ENCODE measurements around the gene ANXA2R. TPM values are rescaled to one million over a fixed set of nuclear protein-coding genes. Genes with fewer than 3 reads are reported as not detected.

Gene ANXA2R
- total RNA-seq, 2 donors from 2014 or later, result 1.1 to 1.3 TPM

DNA sequence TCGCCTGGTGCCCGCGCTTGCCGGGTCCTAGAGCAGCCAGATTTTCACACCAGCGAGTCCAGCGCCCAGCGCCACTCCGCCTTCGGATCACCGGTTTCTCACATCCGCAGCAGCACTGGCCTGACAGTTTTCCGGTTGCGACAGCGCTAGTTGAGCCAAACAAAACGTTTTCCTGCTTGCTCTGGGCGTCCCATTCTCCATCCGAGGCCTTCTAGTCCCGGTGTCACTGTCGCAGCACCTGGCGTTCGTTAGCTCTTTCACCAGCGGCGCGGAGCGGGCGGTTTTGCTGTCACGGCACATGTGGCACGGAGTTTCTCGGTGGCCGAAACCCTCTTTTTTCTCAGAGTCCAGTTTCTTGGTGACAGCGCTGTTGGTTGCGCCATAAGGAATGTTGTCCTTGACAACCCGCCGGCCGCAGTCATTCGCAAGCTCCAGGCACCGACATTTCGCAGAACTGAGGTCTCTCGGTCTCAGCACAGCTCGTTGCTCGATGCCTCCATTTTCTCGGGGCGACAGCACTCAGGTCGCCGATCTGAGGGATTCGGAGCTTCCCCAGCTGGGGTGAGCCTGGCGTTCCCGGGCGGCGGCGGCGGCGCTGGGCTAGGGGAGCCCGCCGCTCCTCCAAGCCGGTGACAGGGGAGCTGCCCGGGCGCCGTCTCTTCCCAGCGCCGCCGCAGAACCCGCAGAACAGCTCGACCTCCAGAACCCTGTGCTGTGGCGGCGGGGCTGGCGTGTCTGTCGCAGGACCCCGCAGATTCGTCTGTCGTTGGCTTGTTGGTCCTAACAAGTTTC, 47.8 kb downstream of the ANXA2R start:
- H3K4me1 ChIP-seq, result no peaks in the 10 kb centered on the region
- peak overlapping the region; percentile 82 to 84 for H3K9ac ChIP-seq (ENCODE audit: low read depth in 2 of 2, low read length in 2 of 2)
- H3K36me3 ChIP-seq, result no peaks in the 10 kb centered on the region
- H3K27me3 ChIP-seq, result peaks cover 20% of the 10 kb centered on the region
- peak overlapping the region; percentile 83 for H3K27ac ChIP-seq
- TF ChIP-seq, protein P1, sequence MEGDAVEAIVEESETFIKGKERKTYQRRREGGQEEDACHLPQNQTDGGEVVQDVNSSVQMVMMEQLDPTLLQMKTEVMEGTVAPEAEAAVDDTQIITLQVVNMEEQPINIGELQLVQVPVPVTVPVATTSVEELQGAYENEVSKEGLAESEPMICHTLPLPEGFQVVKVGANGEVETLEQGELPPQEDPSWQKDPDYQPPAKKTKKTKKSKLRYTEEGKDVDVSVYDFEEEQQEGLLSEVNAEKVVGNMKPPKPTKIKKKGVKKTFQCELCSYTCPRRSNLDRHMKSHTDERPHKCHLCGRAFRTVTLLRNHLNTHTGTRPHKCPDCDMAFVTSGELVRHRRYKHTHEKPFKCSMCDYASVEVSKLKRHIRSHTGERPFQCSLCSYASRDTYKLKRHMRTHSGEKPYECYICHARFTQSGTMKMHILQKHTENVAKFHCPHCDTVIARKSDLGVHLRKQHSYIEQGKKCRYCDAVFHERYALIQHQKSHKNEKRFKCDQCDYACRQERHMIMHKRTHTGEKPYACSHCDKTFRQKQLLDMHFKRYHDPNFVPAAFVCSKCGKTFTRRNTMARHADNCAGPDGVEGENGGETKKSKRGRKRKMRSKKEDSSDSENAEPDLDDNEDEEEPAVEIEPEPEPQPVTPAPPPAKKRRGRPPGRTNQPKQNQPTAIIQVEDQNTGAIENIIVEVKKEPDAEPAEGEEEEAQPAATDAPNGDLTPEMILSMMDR (IDR thresholded peaks at IDR 0.05), result no peak
- peak; percentile 65 for DNase-seq
- no peaks in the 10 kb centered on the region for H3K9me3 ChIP-seq
- intact Hi-C loops (cut with DNase I), result loop anchor here (10.0 kb wide), 1 partner anchor 113 kb away; no protein-coding TSS in a partner anchor
- peak overlapping the region; percentile 67 for H3K4me3 ChIP-seq

DNA sequence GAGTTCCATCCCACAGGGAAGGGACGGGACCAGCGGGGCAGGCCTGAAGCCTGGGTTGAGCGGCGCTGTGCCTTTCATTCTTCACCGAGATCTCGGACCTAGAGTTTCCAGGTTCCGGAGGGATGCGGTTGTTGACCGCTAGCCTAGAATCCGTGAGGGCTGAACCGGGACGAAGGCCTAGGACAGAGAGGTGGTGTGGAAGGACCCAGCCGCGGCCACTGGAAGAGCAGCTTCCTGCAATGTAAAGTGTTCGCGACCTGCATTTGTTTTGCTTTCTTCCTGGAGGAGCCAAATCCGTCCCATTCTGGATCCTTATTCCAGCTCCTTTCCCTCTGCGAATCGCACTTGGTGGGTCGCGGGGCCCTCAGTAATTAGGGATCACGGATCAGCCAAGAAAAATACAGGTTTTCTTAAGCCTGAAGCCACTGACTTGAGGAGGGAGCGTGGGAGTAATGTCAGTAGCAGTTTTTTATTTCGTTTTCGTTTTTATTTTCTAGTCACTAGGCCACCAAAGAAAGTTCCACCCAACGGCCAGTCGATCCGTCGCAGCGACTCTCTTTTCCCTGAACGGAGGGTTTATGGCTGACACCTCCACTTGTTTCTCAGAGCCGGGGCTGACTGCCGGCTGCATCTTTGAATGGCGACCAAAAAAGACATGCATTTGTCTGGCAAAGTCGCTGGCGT, 48.6 kb downstream of the ANXA2R start:
- H3K27ac ChIP-seq, result peak overlapping the region; percentile 83
- peaks cover 18% of the 10 kb centered on the region for H3K27me3 ChIP-seq
- H3K9me3 ChIP-seq, result no peaks in the 10 kb centered on the region
- intact Hi-C loops (cut with DNase I), result loop anchor here (10.0 kb wide), 1 partner anchor 113 kb away; no protein-coding TSS in a partner anchor
- H3K4me3 ChIP-seq, result peak overlapping the region; percentile 67
- H3K4me1 ChIP-seq, result no peaks in the 10 kb centered on the region
- no peaks in the 10 kb centered on the region for H3K36me3 ChIP-seq
- TF ChIP-seq, protein P1 (IDR thresholded peaks at IDR 0.05), result no peak
- no peak for DNase-seq
- H3K9ac ChIP-seq (ENCODE audit: low read depth in 2 of 2, low read length in 2 of 2), result peak overlapping the region; percentile 82 to 84

DNA sequence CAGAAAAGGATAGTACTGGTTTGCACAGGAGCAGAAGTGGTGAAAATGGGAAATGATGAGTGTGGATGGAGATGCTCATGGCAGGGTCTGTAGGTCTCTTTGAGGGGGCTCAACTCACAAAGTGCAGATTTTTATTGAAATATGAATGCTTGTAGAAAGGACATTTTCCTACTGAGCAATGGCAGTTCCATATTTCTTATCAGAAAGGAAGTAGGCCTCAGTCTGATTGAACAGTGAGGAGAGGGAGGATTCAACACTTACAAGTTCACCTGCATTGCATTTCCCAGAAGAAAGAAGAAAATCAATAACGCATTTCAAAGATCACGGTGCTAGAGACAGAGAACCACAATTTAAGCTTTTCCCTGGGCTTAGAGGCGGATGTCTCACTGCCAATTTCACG, 49.2 kb downstream of the ANXA2R start:
- H3K4me1 ChIP-seq, result no peaks in the 10 kb centered on the region
- TF ChIP-seq, protein P1 (IDR thresholded peaks at IDR 0.05), result no peak
- intact Hi-C loops (cut with DNase I), result loop anchor here (10.0 kb wide), 1 partner anchor 114 kb away; no protein-coding TSS in a partner anchor
- H3K9ac ChIP-seq (ENCODE audit: low read depth in 2 of 2, low read length in 2 of 2), result peak overlapping the region in 1 of 2 donors; percentile 82
- DNase-seq, result no peak
- H3K36me3 ChIP-seq, result no peaks in the 10 kb centered on the region
- peak overlapping the region; percentile 83 for H3K27ac ChIP-seq
- H3K4me3 ChIP-seq, result peak overlapping the region; percentile 67
- no peaks in the 10 kb centered on the region for H3K9me3 ChIP-seq
- H3K27me3 ChIP-seq, result peaks cover 12% of the 10 kb centered on the region

Other genes with a start within 250 kb of the ANXA2R start
- 100 to 1,000 TPM; 171 to 687 TPM for gene SELENOP, start 228.4 kb downstream of the ANXA2R start, total RNA-seq
- 10 to 100 TPM; 21.8 to 23.5 TPM for gene ZNF131, start 80.6 kb upstream of the ANXA2R start, total RNA-seq
- gene NIM1K, start 151.9 kb upstream of the ANXA2R start, total RNA-seq, result under 1 TPM in 1 of 2 donors, not detected in 1; 0.42 TPM

Measured in colonic mucosa (tissue), 4 donors.